Caco-2 (cell line): ENCODE data around the gene COMMD9. TPM values are rescaled to one million over a fixed set of nuclear protein-coding genes. Genes with fewer than 3 reads are reported as not detected.
"Not testable (repeated sequence)": the region's sequence is repeated elsewhere in the genome, so short reads cannot be mapped to it uniquely, and the experiment has no call there.

Experiments
- BruUV-seq: library from RNA; stranded (reverse); fragments of 400-500 nt; replicated peaks from 2 replicates; lab custom pipeline; 2021; lab: Mats Ljungman, UMichigan
- CTCF ChIA-PET: fragments of 300-600 bp; sonication (Branson Sonifier 250); formaldehyde crosslinking; loops from one replicate; lab custom pipeline; 2022; ENCODE audit warnings: antibody characterized with exemption; lab: Charles Lee
- POLR2A ChIA-PET: fragments of 300-600 bp; sonication (Branson Sonifier 250); formaldehyde crosslinking; loops from one replicate; lab custom pipeline; 2022; ENCODE audit warnings: antibody characterized with exemption; lab: Charles Lee
- DNase-seq, 2 experiments: peaks; one replicate each; pipeline versions ENCODE4 v3.0.0 to v3.0.0-alpha.2; 2020 to 2022
- H3K27me3 ChIP-seq: replicated peaks from 2 replicates; pipeline ENCODE4 v1.6.0; 2011; ENCODE audit warnings: low read length; ENCODE audit not compliant: control insufficient read depth, insufficient read depth
- H3K36me3 ChIP-seq: 2 replicates; pipeline ENCODE4 v1.5.1; 2011; ENCODE audit warnings: low read length; ENCODE audit not compliant: control insufficient read depth, insufficient read depth
- H3K4me1 ChIP-seq: fragments of 250-450 bp; sonication (Bioruptor Pico); 2 replicates; pipeline ENCODE4 v1.5.1; 2020; ENCODE audit warnings: mild to moderate bottlenecking
- H3K4me3 ChIP-seq: 2 replicates; pipeline ENCODE4 v1.5.1; 2011; ENCODE audit warnings: low read depth, mild to moderate bottlenecking, control low read depth, low read length
- H3K9me3 ChIP-seq: fragments of 250-450 bp; sonication (Bioruptor Pico); 2 replicates; pipeline ENCODE4 v1.5.1; 2020; ENCODE audit warnings: mild to moderate bottlenecking, moderate library complexity
- H3K27ac Mint-ChIP-seq: one replicate; pipeline ENCODE4 v1.8.0; 2022; ENCODE audit warnings: mixed read lengths; ENCODE audit not compliant: unreplicated experiment
- H3K27me3 Mint-ChIP-seq: one replicate; pipeline ENCODE4 v1.8.0; 2022; ENCODE audit warnings: mixed read lengths; ENCODE audit not compliant: insufficient read depth, unreplicated experiment
- H3K36me3 Mint-ChIP-seq: one replicate; pipeline ENCODE4 v1.8.0; 2022; ENCODE audit warnings: mild to moderate bottlenecking, mixed read lengths; ENCODE audit not compliant: insufficient read depth, unreplicated experiment
- H3K4me1 Mint-ChIP-seq: one replicate; pipeline ENCODE4 v1.8.0; 2022; ENCODE audit warnings: low read depth, mixed read lengths; ENCODE audit not compliant: unreplicated experiment
- H3K4me3 Mint-ChIP-seq: one replicate; pipeline ENCODE4 v1.8.0; 2022; ENCODE audit warnings: mild to moderate bottlenecking, moderate library complexity, mixed read lengths; ENCODE audit not compliant: unreplicated experiment
- H3K9me3 Mint-ChIP-seq: one replicate; pipeline ENCODE4 v1.8.0; 2022; ENCODE audit warnings: mixed read lengths; ENCODE audit not compliant: unreplicated experiment
- intact Hi-C: fragments of 100-400 bp; cut with micrococcal nuclease; formaldehyde crosslinking; loops from one replicate; pipeline ENCODE4 v1.10.0; 2022; ENCODE audit not compliant: unreplicated experiment
- total RNA-seq: library from RNA; stranded (reverse); gene quantifications from 2 replicates; pipeline ENCODE4 v1.2.3, GENCODE V29; 2022
- TF ChIP-seq, protein P1 (sequence below), 2 experiments: fragments of 200-600 bp in 1 of 2; IDR thresholded peaks; 1 replicate in 1 of 2; 2 replicates in 1 of 2; pipeline versions ENCODE4 v1.5.1 to v1.8.0; 2011 to 2022; ENCODE audit warnings: antibody characterized with exemption in 1 of 2, control low read depth in 1 of 2, inconsistent platforms in 1 of 2, low read depth in 1 of 2, low read length in 1 of 2, mild to moderate bottlenecking in 1 of 2, moderate library complexity in 1 of 2; ENCODE audit not compliant: insufficient read depth in 1 of 2, severe bottlenecking in 1 of 2, unreplicated experiment in 1 of 2

COMMD9 gene
- total RNA-seq, 1 experiment from 2014 or later = 46.9 TPM

DNA sequence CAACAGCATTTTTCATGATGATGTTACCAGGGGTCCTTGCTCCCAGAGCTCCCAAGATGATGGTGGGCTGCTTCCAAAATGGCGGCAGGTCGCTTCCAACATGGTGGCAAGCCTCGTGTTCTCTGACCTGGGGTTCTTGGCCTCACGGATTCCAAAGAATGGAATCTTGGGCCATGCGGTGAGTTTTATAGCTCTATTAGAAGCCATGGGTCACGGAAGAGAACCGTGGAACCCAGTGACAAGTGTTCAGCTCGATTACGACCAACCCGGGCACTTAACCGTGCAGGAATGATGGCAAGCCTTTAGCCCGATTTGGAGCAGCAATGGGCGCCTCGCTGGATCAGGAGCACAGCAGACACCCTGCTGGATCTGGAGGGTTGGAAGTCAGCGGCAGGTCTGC, 35.7 kb upstream of the COMMD9 start:
- DNase-seq, H3K36me3 ChIP-seq, H3K9me3 Mint-ChIP-seq, H3K27ac Mint-ChIP-seq, H3K4me3 ChIP-seq, H3K36me3 Mint-ChIP-seq, H3K4me3 Mint-ChIP-seq, H3K27me3 ChIP-seq, H3K27me3 Mint-ChIP-seq, H3K4me1 ChIP-seq, H3K9me3 ChIP-seq, BruUV-seq, intact Hi-C loops, CTCF ChIA-PET, POLR2A ChIA-PET, H3K4me1 Mint-ChIP-seq: not testable (repeated sequence)

DNA sequence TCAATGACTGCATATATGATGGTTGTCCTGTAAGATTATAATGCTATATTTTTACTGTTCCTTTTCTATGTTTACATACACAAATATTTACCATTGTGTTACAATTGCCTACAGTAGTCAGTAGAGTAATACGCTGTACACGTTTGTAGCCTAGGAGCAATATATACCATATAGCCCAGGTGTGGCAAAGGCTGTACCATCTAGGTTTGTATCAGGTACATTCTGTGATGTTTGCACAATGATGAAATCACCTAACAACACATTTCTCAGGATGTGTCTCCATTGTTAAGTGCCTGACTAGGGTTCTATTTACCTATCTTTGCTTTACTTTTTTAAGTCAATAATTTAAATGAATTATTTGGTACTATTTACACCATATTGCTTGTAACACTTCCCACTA, 28.8 kb upstream of the COMMD9 start:
- no peak overlapping the region for H3K4me3 ChIP-seq
- Mint-ChIP-seq H3K4me1 (no peaks in the 10 kb centered on the region), H3K4me3 (no peak overlapping the region), H3K9me3 (no peaks in the 10 kb centered on the region), H3K27ac (no peak overlapping the region), H3K27me3 (peaks cover 7% of the 10 kb centered on the region), H3K36me3 (no peaks in the 10 kb centered on the region)
- H3K9me3 ChIP-seq = no peaks in the 10 kb centered on the region
- intact Hi-C loops = no loop called here
- no peaks in the 10 kb centered on the region for H3K4me1 ChIP-seq
- POLR2A ChIA-PET = no interaction called here
- no peaks in the 10 kb centered on the region for H3K27me3 ChIP-seq
- DNase-seq = no peak
- no peaks in the 10 kb centered on the region for H3K36me3 ChIP-seq
- no TSS peak for BruUV-seq
- TF ChIP-seq, protein P1, sequence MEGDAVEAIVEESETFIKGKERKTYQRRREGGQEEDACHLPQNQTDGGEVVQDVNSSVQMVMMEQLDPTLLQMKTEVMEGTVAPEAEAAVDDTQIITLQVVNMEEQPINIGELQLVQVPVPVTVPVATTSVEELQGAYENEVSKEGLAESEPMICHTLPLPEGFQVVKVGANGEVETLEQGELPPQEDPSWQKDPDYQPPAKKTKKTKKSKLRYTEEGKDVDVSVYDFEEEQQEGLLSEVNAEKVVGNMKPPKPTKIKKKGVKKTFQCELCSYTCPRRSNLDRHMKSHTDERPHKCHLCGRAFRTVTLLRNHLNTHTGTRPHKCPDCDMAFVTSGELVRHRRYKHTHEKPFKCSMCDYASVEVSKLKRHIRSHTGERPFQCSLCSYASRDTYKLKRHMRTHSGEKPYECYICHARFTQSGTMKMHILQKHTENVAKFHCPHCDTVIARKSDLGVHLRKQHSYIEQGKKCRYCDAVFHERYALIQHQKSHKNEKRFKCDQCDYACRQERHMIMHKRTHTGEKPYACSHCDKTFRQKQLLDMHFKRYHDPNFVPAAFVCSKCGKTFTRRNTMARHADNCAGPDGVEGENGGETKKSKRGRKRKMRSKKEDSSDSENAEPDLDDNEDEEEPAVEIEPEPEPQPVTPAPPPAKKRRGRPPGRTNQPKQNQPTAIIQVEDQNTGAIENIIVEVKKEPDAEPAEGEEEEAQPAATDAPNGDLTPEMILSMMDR (IDR thresholded peaks at IDR 0.05; ENCODE audit: insufficient read depth in 1 of 2, low read depth in 1 of 2, low read length in 1 of 2, severe bottlenecking in 1 of 2, unreplicated experiment in 1 of 2) = no peak
- CTCF ChIA-PET = no interaction called here

DNA sequence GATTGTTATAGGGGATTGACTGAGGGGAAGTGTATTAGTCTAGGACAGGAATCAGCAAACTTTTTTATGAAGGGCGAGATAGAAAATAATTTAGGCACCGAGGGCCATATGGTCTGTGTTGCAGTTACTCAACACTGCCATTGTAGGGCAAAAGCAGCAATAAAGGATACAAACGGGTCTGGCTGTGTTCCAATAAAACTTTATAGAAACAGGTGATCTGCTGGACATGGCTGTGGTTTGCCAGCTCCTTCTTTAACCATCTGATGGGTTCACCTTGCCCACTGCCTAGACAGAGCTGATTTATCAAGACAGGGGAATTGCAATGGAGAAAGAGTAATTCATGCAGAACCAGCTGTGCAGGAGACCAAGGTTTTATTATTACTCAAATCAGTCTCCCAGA, 26.8 kb upstream of the COMMD9 start:
- H3K9me3 ChIP-seq = no peaks in the 10 kb centered on the region
- intact Hi-C loops = no loop called here
- Mint-ChIP-seq H3K9me3 (no peaks in the 10 kb centered on the region), H3K4me1 (no peaks in the 10 kb centered on the region), H3K27me3 (peaks cover 7% of the 10 kb centered on the region), H3K36me3 (no peaks in the 10 kb centered on the region), H3K27ac (no peak overlapping the region), H3K4me3 (no peak overlapping the region)
- no peak overlapping the region for H3K4me3 ChIP-seq
- ChIA-PET POLR2A (no interaction called here), CTCF (no interaction called here)
- no peaks in the 10 kb centered on the region for H3K27me3 ChIP-seq
- H3K36me3 ChIP-seq = no peaks in the 10 kb centered on the region
- no TSS peak for BruUV-seq
- no peak for DNase-seq
- H3K4me1 ChIP-seq = no peaks in the 10 kb centered on the region
- TF ChIP-seq, protein P1 (IDR thresholded peaks at IDR 0.05; ENCODE audit: insufficient read depth in 1 of 2, low read depth in 1 of 2, low read length in 1 of 2, severe bottlenecking in 1 of 2, unreplicated experiment in 1 of 2) = no peak

DNA sequence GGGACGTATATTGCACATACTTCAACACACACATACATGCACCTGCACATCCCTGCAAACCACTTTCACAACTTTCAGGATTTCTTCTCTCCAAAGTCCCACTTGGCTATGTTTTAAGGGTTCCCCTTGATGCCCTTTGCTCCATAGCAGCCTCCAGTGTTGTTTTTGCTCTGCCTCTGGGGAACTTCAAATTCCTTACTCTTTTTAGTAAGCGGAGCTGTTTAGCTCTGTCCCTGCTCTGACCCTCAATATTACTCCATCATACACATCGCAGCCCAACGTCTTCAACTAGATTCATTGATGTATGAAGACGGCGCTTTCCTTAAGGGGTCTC, 25.2 kb upstream of the COMMD9 start:
- ChIA-PET CTCF (no interaction called here), POLR2A (no interaction called here)
- no peaks in the 10 kb centered on the region for H3K27me3 ChIP-seq
- Mint-ChIP-seq H3K9me3 (no peaks in the 10 kb centered on the region), H3K4me1 (no peaks in the 10 kb centered on the region), H3K27me3 (peaks cover 7% of the 10 kb centered on the region), H3K4me3 (no peak overlapping the region), H3K36me3 (no peaks in the 10 kb centered on the region), H3K27ac (no peak overlapping the region)
- no peaks in the 10 kb centered on the region for H3K4me1 ChIP-seq
- intact Hi-C loops = no loop called here
- H3K36me3 ChIP-seq = no peaks in the 10 kb centered on the region
- BruUV-seq = no TSS peak
- no peak overlapping the region for H3K4me3 ChIP-seq
- TF ChIP-seq, protein P1 (IDR thresholded peaks at IDR 0.05; ENCODE audit: insufficient read depth in 1 of 2, low read depth in 1 of 2, low read length in 1 of 2, severe bottlenecking in 1 of 2, unreplicated experiment in 1 of 2) = no peak
- no peaks in the 10 kb centered on the region for H3K9me3 ChIP-seq
- no peak for DNase-seq
